OCI-LY3 (cell line): ENCODE data around the gene EPYC.

Experiments
- H2AFZ ChIP-seq: fragments of 200-600, 300-600 bp; shearing (Covaris generic); 2 replicates; pipeline ENCODE4 v1.6.0; 2014; ENCODE audit warnings: antibody characterized with exemption, low read depth, low read length
- H3K27ac ChIP-seq: fragments of 200-600, 300-600 bp; sonication (generic); 2 replicates; pipeline ENCODE4 v1.5.1; 2014; ENCODE audit warnings: mild to moderate bottlenecking, low read length, moderate library complexity, mixed read lengths
- H3K27me3 ChIP-seq: fragments of 200-600, 300-600 bp; sonication (generic); 2 replicates; pipeline ENCODE4 v1.6.1; 2014; ENCODE audit warnings: low read depth, low read length, mixed read lengths
- H3K36me3 ChIP-seq: fragments of 200-600, 300-600 bp; sonication (generic); replicated peaks from 2 replicates; pipeline ENCODE3; 2014; ENCODE audit warnings: low read depth, low read length, mixed read lengths
- H3K4me1 ChIP-seq: fragments of 300-600, 200-600 bp; sonication (generic); 2 replicates; pipeline ENCODE4 v1.6.1; 2014; ENCODE audit warnings: low read length, mixed read lengths
- H3K4me2 ChIP-seq: fragments of 200-600, 300-600 bp; sonication (generic); 2 replicates; pipeline ENCODE4 v1.6.1; 2014; ENCODE audit warnings: low read length, mixed read lengths
- H3K4me3 ChIP-seq: fragments of 300-600, 200-600 bp; sonication (generic); 2 replicates; pipeline ENCODE4 v1.5.1; 2014; ENCODE audit warnings: antibody characterized with exemption, mild to moderate bottlenecking, low read length, moderate library complexity
- H3K79me2 ChIP-seq: fragments of 300-600, 200-600 bp; shearing (Covaris generic); 2 replicates; pipeline ENCODE4 v1.6.1; 2014; ENCODE audit warnings: mild to moderate bottlenecking, low read length, mixed read lengths
- H3K9ac ChIP-seq: fragments of 300-600, 200-600 bp; shearing (Covaris generic); 2 replicates; pipeline ENCODE4 v1.6.0; 2014; ENCODE audit warnings: mild to moderate bottlenecking, low read length, moderate library complexity
- H3K9me3 ChIP-seq: fragments of 200-600, 300-600 bp; shearing (Covaris generic); 2 replicates; pipeline ENCODE4 v1.6.1; 2014; ENCODE audit warnings: low read length, mixed read lengths; ENCODE audit not compliant: insufficient read depth
- H4K20me1 ChIP-seq: fragments of 200-600, 300-600 bp; sonication (generic); 2 replicates; pipeline ENCODE4 v1.6.1; 2016; ENCODE audit warnings: low read length, mixed read lengths; ENCODE audit not compliant: insufficient read depth
- CTCF ChIP-seq: fragments of 200-600, 300-600 bp; sonication (generic); IDR thresholded peaks from 2 replicates; pipeline ENCODE4 v1.5.1; 2014; ENCODE audit warnings: antibody characterized with exemption, low read length, low read depth
- EZH2phosphoT487 ChIP-seq: fragments of 200-600 bp; shearing (Covaris generic); IDR thresholded peaks from 2 replicates; pipeline ENCODE4 v1.6.1; 2018; ENCODE audit warnings: antibody characterized with exemption, mixed run types, low read depth

The EPYC gene

GRCh38 chr12:91001306-91001705 lies 3.5 kb downstream of the EPYC start:
- no peak for TF ChIP-seq CTCF
- no peak for TF ChIP-seq EZH2phosphoT487
- Histone ChIP-seq H3K4me1 (peaks cover 3% of the 10 kb centered on the region), H3K4me3 (no peak overlapping the region), H3K36me3 (no peaks in the 10 kb centered on the region), H3K27ac (no peak overlapping the region), H3K4me2 (no peak overlapping the region), H4K20me1 (no peaks in the 10 kb centered on the region), H3K9ac (no peak overlapping the region), H3K9me3 (no peaks in the 10 kb centered on the region), H2AFZ (no peak overlapping the region), H3K27me3 (no peaks in the 10 kb centered on the region), H3K79me2 (no peaks in the 10 kb centered on the region)

- TF ChIP-seq EZH2phosphoT487 (no peak), CTCF (no peak)
- Histone ChIP-seq H3K27ac (no peak overlapping the region), H3K79me2 (no peaks in the 10 kb centered on the region), H3K36me3 (no peaks in the 10 kb centered on the region), H3K4me3 (no peak overlapping the region), H3K9me3 (no peaks in the 10 kb centered on the region), H2AFZ (no peak overlapping the region), H3K4me2 (no peak overlapping the region), H3K27me3 (no peaks in the 10 kb centered on the region), H4K20me1 (no peaks in the 10 kb centered on the region), H3K4me1 (no peaks in the 10 kb centered on the region), H3K9ac (no peak overlapping the region)
Measured at GRCh38 chr12:90999966-91000365, 4.8 kb downstream of the EPYC start.

- Histone ChIP-seq H3K27me3 (no peaks in the 10 kb centered on the region), H3K4me2 (no peak overlapping the region), H3K4me1 (no peaks in the 10 kb centered on the region), H3K4me3 (no peak overlapping the region), H3K36me3 (no peaks in the 10 kb centered on the region), H3K27ac (no peak overlapping the region), H4K20me1 (no peaks in the 10 kb centered on the region), H3K9me3 (no peaks in the 10 kb centered on the region), H3K9ac (no peak overlapping the region), H3K79me2 (no peaks in the 10 kb centered on the region), H2AFZ (no peak overlapping the region)
- TF ChIP-seq CTCF (no peak), EZH2phosphoT487 (no peak)
Measured at GRCh38 chr12:90999527-90999926, 5.2 kb downstream of the EPYC start.

- H3K4me3 ChIP-seq: no peak overlapping the region
- H2AFZ ChIP-seq: no peak overlapping the region
- H3K9ac ChIP-seq: no peak overlapping the region
- no peak for TF ChIP-seq CTCF
- TF ChIP-seq EZH2phosphoT487: no peak
- H4K20me1 ChIP-seq: no peaks in the 10 kb centered on the region
- no peaks in the 10 kb centered on the region for H3K36me3 ChIP-seq
- no peaks in the 10 kb centered on the region for H3K79me2 ChIP-seq
- no peaks in the 10 kb centered on the region for H3K27me3 ChIP-seq
- H3K9me3 ChIP-seq: no peaks in the 10 kb centered on the region
- no peak overlapping the region for H3K27ac ChIP-seq
- H3K4me1 ChIP-seq: peaks cover 4% of the 10 kb centered on the region; the same call in 1 of the 2 replicates
- H3K4me2 ChIP-seq: no peak overlapping the region
Measured at GRCh38 chr12:90995010-90995409, 9.8 kb downstream of the EPYC start.
